H1 (cell line): ENCODE results near the gene AP3B2. TPM values are rescaled to one million over a fixed set of nuclear protein-coding genes. Genes with fewer than 3 reads are reported as not detected.

ENCODE experiments used
- polyA plus RNA-seq, 7 experiments: library from polyadenylated mRNA; depleted of rRNA in 3 of 7; stranded (reverse) in 5 of 7; unstranded in 2 of 7; fragments of >200 nt in 5 of 7; fragments of 200-250 nt in 2 of 7; gene quantifications; 1 replicate in 5 of 7; 2 replicates in 1 of 7; 4 replicates in 1 of 7; pipeline versions ENCODE4 v1.2.1 to v1.2.3, GENCODE V29; 2011 to 2013; ENCODE audit warnings: missing spikeins in 2 of 7, mixed read lengths in 2 of 7
- total RNA-seq: library from RNA; stranded (reverse); fragmentation: NEBNext Ultra II Directional; extraction: Animal tissue kit (Norgen Biotek cat#: 25700); gene quantifications from 2 replicates; pipeline ENCODE4 v1.2.1, GENCODE V29; 2021
- TF ChIP-seq, protein P1 (sequence below): IDR thresholded peaks from 2 replicates; pipeline ENCODE4 v1.6.1; 2012; ENCODE audit warnings: inconsistent platforms

The AP3B2 gene
- total and polyA plus RNA-seq, 2 of the 8 experiments (the other 6 are each of a cell fraction or from before 2014, with no cell fraction given): 21.8 to 25.7 TPM

DNA sequence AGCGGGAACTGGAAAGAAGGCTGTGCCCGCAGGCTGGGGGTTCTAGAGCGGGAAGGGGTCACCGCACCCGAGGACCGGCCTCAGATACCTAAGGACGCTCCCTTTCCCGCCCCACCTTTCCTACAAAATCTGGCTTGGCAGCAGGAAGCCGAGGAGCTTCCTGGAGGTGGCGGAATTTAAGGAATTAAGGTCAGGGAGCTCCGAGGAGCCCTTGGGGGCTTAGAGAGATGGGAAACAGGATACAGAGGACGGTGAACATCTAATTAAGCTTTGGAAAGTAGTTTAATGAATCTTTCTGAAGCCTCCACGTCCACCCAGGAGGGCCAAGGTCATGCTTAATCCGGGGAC is 507 bp upstream of the AP3B2 start (continued):
- TF ChIP-seq, protein P1, sequence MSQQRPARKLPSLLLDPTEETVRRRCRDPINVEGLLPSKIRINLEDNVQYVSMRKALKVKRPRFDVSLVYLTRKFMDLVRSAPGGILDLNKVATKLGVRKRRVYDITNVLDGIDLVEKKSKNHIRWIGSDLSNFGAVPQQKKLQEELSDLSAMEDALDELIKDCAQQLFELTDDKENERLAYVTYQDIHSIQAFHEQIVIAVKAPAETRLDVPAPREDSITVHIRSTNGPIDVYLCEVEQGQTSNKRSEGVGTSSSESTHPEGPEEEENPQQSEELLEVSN: peak; percentile 77; the same call in 1 of the 2 replicates
